GM12878 (cell line): ENCODE data around the gene MACF1.

Source experiments
- EZH2 ChIP-seq: IDR thresholded peaks from 2 replicates; pipeline ENCODE4 v1.6.1; 2012; ENCODE audit warnings: low read depth, mild to moderate bottlenecking, control low read depth, inconsistent platforms, low read length, borderline replicate concordance; ENCODE audit not compliant: control insufficient read depth
- JUNB ChIP-seq: IDR thresholded peaks from 2 replicates; pipeline ENCODE4 v1.6.1; 2016; ENCODE audit warnings: antibody characterized with exemption, mild to moderate bottlenecking
- NFYB ChIP-seq: IDR thresholded peaks from 2 replicates; pipeline ENCODE4 v1.6.1; 2011; ENCODE audit warnings: low read depth, mild to moderate bottlenecking, low read length, improper control_type of control experiment, moderate library complexity; ENCODE audit not compliant: insufficient read depth
- POLR2A ChIP-seq: IDR thresholded peaks from 2 replicates; pipeline ENCODE4 v1.6.1; 2011; ENCODE audit warnings: low read depth, mild to moderate bottlenecking, low read length
- POLR2AphosphoS5 ChIP-seq: IDR thresholded peaks from 2 replicates; pipeline ENCODE4 v1.6.1; 2011; ENCODE audit warnings: mild to moderate bottlenecking, low read length, inconsistent platforms
- RBBP5 ChIP-seq: fragments of 200-600 bp; sonication (generic); conservative IDR thresholded peaks from 2 replicates; pipeline ENCODE4 v1.6.1; 2016
- TF ChIP-seq, protein P1 (sequence below), 3 experiments: IDR thresholded peaks in 2 of 3; conservative IDR thresholded peaks in 1 of 3; 2 replicates each; pipeline ENCODE4 v1.5.1; 2011; ENCODE audit warnings: low read depth in 3 of 3, low read length in 3 of 3, mild to moderate bottlenecking in 3 of 3, control low read depth in 2 of 3, moderate library complexity in 2 of 3, inconsistent platforms in 1 of 3, mixed read lengths in 1 of 3; ENCODE audit not compliant: control insufficient read depth in 2 of 3, insufficient read depth in 1 of 3; ENCODE audit errors: extremely low read depth in 1 of 3
- TF ChIP-seq, protein P2 (sequence below): IDR thresholded peaks from 2 replicates; pipeline ENCODE4 v1.6.1; 2012; ENCODE audit warnings: mild to moderate bottlenecking, low read depth, low read length

DNA sequence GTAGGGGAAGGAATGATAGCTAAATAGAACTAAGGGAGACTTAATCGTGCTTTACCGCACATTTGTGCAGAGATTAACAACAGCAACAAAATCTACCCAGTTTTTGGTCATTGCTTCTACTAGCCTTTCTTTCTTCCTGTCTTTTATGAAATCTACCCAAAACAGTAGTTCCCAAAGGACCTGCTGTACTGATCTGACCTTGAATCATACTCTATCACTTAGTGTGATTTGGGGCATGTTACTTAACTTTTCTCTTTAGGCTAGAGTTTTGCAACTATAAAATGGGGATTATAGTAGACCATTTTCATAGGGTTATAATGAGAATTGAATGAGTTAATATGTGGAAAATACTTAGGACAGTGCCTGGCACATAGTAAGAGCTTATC is 30.5 kb upstream of the MACF1 start:
- TF ChIP-seq POLR2A (no peak), POLR2AphosphoS5 (no peak), JUNB (no peak), EZH2 (no peak), RBBP5 (no peak), NFYB (no peak)
- TF ChIP-seq, protein P1, sequence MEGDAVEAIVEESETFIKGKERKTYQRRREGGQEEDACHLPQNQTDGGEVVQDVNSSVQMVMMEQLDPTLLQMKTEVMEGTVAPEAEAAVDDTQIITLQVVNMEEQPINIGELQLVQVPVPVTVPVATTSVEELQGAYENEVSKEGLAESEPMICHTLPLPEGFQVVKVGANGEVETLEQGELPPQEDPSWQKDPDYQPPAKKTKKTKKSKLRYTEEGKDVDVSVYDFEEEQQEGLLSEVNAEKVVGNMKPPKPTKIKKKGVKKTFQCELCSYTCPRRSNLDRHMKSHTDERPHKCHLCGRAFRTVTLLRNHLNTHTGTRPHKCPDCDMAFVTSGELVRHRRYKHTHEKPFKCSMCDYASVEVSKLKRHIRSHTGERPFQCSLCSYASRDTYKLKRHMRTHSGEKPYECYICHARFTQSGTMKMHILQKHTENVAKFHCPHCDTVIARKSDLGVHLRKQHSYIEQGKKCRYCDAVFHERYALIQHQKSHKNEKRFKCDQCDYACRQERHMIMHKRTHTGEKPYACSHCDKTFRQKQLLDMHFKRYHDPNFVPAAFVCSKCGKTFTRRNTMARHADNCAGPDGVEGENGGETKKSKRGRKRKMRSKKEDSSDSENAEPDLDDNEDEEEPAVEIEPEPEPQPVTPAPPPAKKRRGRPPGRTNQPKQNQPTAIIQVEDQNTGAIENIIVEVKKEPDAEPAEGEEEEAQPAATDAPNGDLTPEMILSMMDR (IDR thresholded peaks at IDR 0.05 in 2 of 3, conservative IDR thresholded peaks at IDR 0.05 in 1 of 3; ENCODE audit: control insufficient read depth in 2 of 3, extremely low read depth in 1 of 3, insufficient read depth in 1 of 3, low read depth in 3 of 3, low read length in 3 of 3) = no peak
- TF ChIP-seq, protein P2, sequence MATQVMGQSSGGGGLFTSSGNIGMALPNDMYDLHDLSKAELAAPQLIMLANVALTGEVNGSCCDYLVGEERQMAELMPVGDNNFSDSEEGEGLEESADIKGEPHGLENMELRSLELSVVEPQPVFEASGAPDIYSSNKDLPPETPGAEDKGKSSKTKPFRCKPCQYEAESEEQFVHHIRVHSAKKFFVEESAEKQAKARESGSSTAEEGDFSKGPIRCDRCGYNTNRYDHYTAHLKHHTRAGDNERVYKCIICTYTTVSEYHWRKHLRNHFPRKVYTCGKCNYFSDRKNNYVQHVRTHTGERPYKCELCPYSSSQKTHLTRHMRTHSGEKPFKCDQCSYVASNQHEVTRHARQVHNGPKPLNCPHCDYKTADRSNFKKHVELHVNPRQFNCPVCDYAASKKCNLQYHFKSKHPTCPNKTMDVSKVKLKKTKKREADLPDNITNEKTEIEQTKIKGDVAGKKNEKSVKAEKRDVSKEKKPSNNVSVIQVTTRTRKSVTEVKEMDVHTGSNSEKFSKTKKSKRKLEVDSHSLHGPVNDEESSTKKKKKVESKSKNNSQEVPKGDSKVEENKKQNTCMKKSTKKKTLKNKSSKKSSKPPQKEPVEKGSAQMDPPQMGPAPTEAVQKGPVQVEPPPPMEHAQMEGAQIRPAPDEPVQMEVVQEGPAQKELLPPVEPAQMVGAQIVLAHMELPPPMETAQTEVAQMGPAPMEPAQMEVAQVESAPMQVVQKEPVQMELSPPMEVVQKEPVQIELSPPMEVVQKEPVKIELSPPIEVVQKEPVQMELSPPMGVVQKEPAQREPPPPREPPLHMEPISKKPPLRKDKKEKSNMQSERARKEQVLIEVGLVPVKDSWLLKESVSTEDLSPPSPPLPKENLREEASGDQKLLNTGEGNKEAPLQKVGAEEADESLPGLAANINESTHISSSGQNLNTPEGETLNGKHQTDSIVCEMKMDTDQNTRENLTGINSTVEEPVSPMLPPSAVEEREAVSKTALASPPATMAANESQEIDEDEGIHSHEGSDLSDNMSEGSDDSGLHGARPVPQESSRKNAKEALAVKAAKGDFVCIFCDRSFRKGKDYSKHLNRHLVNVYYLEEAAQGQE = no peak
